ENCODE data around the gene DHRS2.
A peak's percentile ranks its signal among the peaks of the same experiment; 100 is the strongest.
"Not testable (repeated sequence)": the region's sequence is repeated elsewhere in the genome, so short reads cannot be mapped to it uniquely, and the experiment has no call there.

Gene DHRS2

GRCh38 chr14:23634698-23635412, 1.3 kb upstream of the DHRS2 start:
- not testable (repeated sequence) for DNase-seq

- DNase-seq = not testable (repeated sequence)
These were observed 1.1 kb downstream of the DHRS2 start for GRCh38 chr14:23637312-23637654.

- not testable (repeated sequence) for DNase-seq
These were observed 1.7 kb downstream of the DHRS2 start for GRCh38 chr14:23637655-23638413.

- DNase-seq = no peak
These were observed 2.4 kb downstream of the DHRS2 start for GRCh38 chr14:23638414-23639047.

- no peak for DNase-seq
These were observed 3.1 kb downstream of the DHRS2 start for GRCh38 chr14:23639048-23639890.

- no peak for DNase-seq
These were observed 3.8 kb downstream of the DHRS2 start for GRCh38 chr14:23639891-23640523.

- DNase-seq = peak; percentile 40
These were observed 4.5 kb downstream of the DHRS2 start for GRCh38 chr14:23640524-23641141.

GRCh38 chr14:23641180-23641914, 5.2 kb downstream of the DHRS2 start:
- DNase-seq = no peak

- no peak for DNase-seq
These were observed 5.9 kb downstream of the DHRS2 start for GRCh38 chr14:23641915-23642588.

- no peak for DNase-seq
These were observed 7.5 kb downstream of the DHRS2 start for GRCh38 chr14:23643533-23644194.

GRCh38 chr14:23644195-23644918, 8.2 kb downstream of the DHRS2 start:
- no peak for DNase-seq

GRCh38 chr14:23644919-23645336, 8.8 kb downstream of the DHRS2 start:
- no peak for DNase-seq

- no peak for DNase-seq
These were observed 9.3 kb downstream of the DHRS2 start for GRCh38 chr14:23645504-23645811.

- DNase-seq = no peak
These were observed 9.9 kb downstream of the DHRS2 start for GRCh38 chr14:23645812-23646647.

- no peak for DNase-seq
These were observed 10.7 kb downstream of the DHRS2 start for GRCh38 chr14:23646648-23647549.

- DNase-seq = no peak
These were observed 11.5 kb downstream of the DHRS2 start for GRCh38 chr14:23647619-23648018.

GRCh38 chr14:23648764-23649460, 12.7 kb downstream of the DHRS2 start:
- no peak for DNase-seq

All from NCI-H1105 (cell line).